HTR-8/SVneo (cell line): Measurements from ENCODE around the gene PTPN20.
A peak's percentile ranks its signal among the peaks of the same experiment; 100 is the strongest.
"Not testable (repeated sequence)": the region's sequence is repeated elsewhere in the genome, so short reads cannot be mapped to it uniquely, and the experiment has no call there.

Experiments used
- DNase-seq: peaks from one replicate; pipeline ENCODE4 v3.0.0; 2011; ENCODE audit warnings: low spot score, mixed read lengths; ENCODE audit not compliant: insufficient read length
- FAIRE-seq: peaks from 2 replicates; lab custom pipeline; 2011; peaks lifted over from hg19 to GRCh38; lab: Jason Lieb, UNC

PTPN20 gene

GRCh38 chr10:46948687-46949518, 37.7 kb downstream of the PTPN20 start:
- DNase-seq, FAIRE-seq: not testable (repeated sequence)

GRCh38 chr10:46952540-46952939, 41.3 kb downstream of the PTPN20 start:
- FAIRE-seq, DNase-seq: not testable (repeated sequence)

- FAIRE-seq, DNase-seq: not testable (repeated sequence)
Measured at GRCh38 chr10:46960742-46961141, 49.5 kb downstream of the PTPN20 start.

GRCh38 chr10:46963356-46963755, 52.1 kb downstream of the PTPN20 start:
- not testable (repeated sequence) for FAIRE-seq, DNase-seq

GRCh38 chr10:46967013-46967412, 55.8 kb downstream of the PTPN20 start:
- FAIRE-seq, DNase-seq: not testable (repeated sequence)

GRCh38 chr10:46980223-46980622, 69.0 kb downstream of the PTPN20 start:
- not testable (repeated sequence) for DNase-seq, FAIRE-seq

GRCh38 chr10:46987233-46987924, 76.2 kb downstream of the PTPN20 start:
- not testable (repeated sequence) for FAIRE-seq, DNase-seq

- DNase-seq, result peak; percentile 33
- no peak for FAIRE-seq
Measured at GRCh38 chr10:46992803-46993561, 81.8 kb downstream of the PTPN20 start.

- DNase-seq (no peak), FAIRE-seq (no peak)
Measured at GRCh38 chr10:46995234-46995633, 84.0 kb downstream of the PTPN20 start.

GRCh38 chr10:46998192-46998591, 87.0 kb downstream of the PTPN20 start:
- DNase-seq (no peak), FAIRE-seq (no peak)

GRCh38 chr10:46998595-46998994, 87.4 kb downstream of the PTPN20 start:
- FAIRE-seq, result no peak
- DNase-seq, result no peak

GRCh38 chr10:46999217-46999616, 88.0 kb downstream of the PTPN20 start:
- FAIRE-seq (peak; percentile 23), DNase-seq (no peak)

GRCh38 chr10:47008769-47009168, 97.5 kb downstream of the PTPN20 start:
- FAIRE-seq, result no peak
- no peak for DNase-seq

- no peak for FAIRE-seq
- no peak for DNase-seq
Measured at GRCh38 chr10:47009215-47009838, 98.1 kb downstream of the PTPN20 start.

- DNase-seq (no peak), FAIRE-seq (no peak)
Measured at GRCh38 chr10:47010036-47010435, 98.8 kb downstream of the PTPN20 start.

GRCh38 chr10:47012214-47012613, 101.0 kb downstream of the PTPN20 start:
- DNase-seq (no peak), FAIRE-seq (no peak)

- FAIRE-seq, result no peak
- DNase-seq, result no peak
Measured at GRCh38 chr10:47013507-47014154, 102.4 kb downstream of the PTPN20 start.

GRCh38 chr10:47015404-47015803, 104.2 kb downstream of the PTPN20 start:
- FAIRE-seq (no peak), DNase-seq (no peak)

- no peak for DNase-seq
- no peak for FAIRE-seq
Measured at GRCh38 chr10:47016564-47016963, 105.3 kb downstream of the PTPN20 start.
